Heart right ventricle (tissue), 16 donors: Measurements from ENCODE around the gene STARD8. TPM values are rescaled to one million over a fixed set of nuclear protein-coding genes. Genes with fewer than 3 reads are reported as not detected.

ENCODE experiments used
- ATAC-seq, 8 donors: fragments of 200-7000 bp; cut with Tn5 transposase; one replicate each; pipeline ENCODE4 v1.9.1; 2020; ENCODE audit warnings: mild to moderate bottlenecking in 8 of 8, moderate library complexity in 8 of 8, moderate number of reproducible peaks in 1 of 8
- DNase-seq, 2 donors: peaks; one replicate each; pipeline ENCODE4 v3.0.0-alpha.2; 2020
- H3K27ac ChIP-seq, 10 donors: fragments of 200-600 bp; sonication (generic) in 2 of 10; one replicate each; pipeline versions ENCODE4 v1.5.0 to v1.8.0; 2020 to 2022; ENCODE audit warnings: mild to moderate bottlenecking in 3 of 10
- H3K27me3 ChIP-seq, 7 donors: fragments of 200-600 bp; one replicate each; pipeline ENCODE4 v1.8.0; 2021 to 2022; ENCODE audit warnings: mild to moderate bottlenecking in 2 of 7
- H3K36me3 ChIP-seq, 9 donors: fragments of 200-600 bp; sonication (generic) in 1 of 9; one replicate each; pipeline versions ENCODE4 v1.5.0 to v1.8.0; 2020 to 2022; ENCODE audit warnings: mild to moderate bottlenecking in 2 of 9
- H3K4me1 ChIP-seq, 9 donors: fragments of 200-600 bp; sonication (generic) in 1 of 9; one replicate each; pipeline versions ENCODE4 v1.5.0 to v1.8.0; 2020 to 2022; ENCODE audit warnings: mild to moderate bottlenecking in 4 of 9
- H3K4me3 ChIP-seq, 10 donors: fragments of 200-600 bp; sonication (generic) in 2 of 10; one replicate each; pipeline versions ENCODE4 v1.5.0 to v1.8.0; 2020 to 2022; ENCODE audit warnings: mild to moderate bottlenecking in 7 of 10, moderate library complexity in 2 of 10
- H3K9me3 ChIP-seq, 11 donors: fragments of 200-600 bp in 10 of 11; sonication (generic) in 2 of 11; one replicate each; pipeline versions ENCODE4 v1.5.0 to v1.8.0; 2013 to 2022; ENCODE audit warnings: mild to moderate bottlenecking in 2 of 11, control low read depth in 1 of 11, moderate library complexity in 1 of 11
- WGBS, 2 donors: extraction: QIAGEN DNeasy Blood & Tissue Kit; methylation state at CpG; one replicate each; pipeline ENCODE4 v1.1.7; 2013; ENCODE audit warnings: inconsistent platforms in 1 of 2; 5-methylcytosine and 5-hydroxymethylcytosine counted together
- intact Hi-C, 10 donors: fragments of 100-400 bp; cut with DNase I; formaldehyde crosslinking; loops; one replicate each; pipeline versions ENCODE4 v1.11.1 to v1.14.2; 2022
- polyA plus RNA-seq, 2 donors: library from polyadenylated mRNA; stranded (reverse); fragments of 200-250 nt; gene quantifications; one replicate each; pipeline ENCODE4 v1.2.3, GENCODE V29; 2013
- total RNA-seq, 10 donors: library from RNA; stranded (reverse); fragmentation: NEBNext Ultra II Directional in 3 of 10; extraction: Animal tissue kit (Norgen Biotek cat#: 25700) in 3 of 10; gene quantifications; one replicate each; pipeline versions ENCODE4 v1.2.1 to v1.2.4, GENCODE V29; 2021 to 2023
- TF ChIP-seq, protein P1 (sequence below), 9 donors: fragments of 200-600 bp; sonication (generic) in 2 of 9; IDR thresholded peaks; one replicate each; pipeline versions ENCODE4 v1.5.0 to v1.8.0; 2021 to 2022; ENCODE audit warnings: antibody characterized with exemption in 9 of 9, mild to moderate bottlenecking in 5 of 9, moderate library complexity in 1 of 9
- donor health status: Arrhythmogenic right ventricular cardiomyopathy.
- donor health status: ischemic (EF 13 %, LVEDD 7.1; RV severe dilation, severe dysfunction).
- donor health status: healthy with polysubstance abuse.
- donor health status: DM: no; HTN: yes; CAD: no.
- donor health status: DM: no; HTN: no; CAD: no.
- donor health status: ischemic (EF 25% LVEDD 6.9; RV normal size, moderate dysfunction).
- donor health status: ischemic (EF 25% LVEDD 5.7; RV mildly dilated, moderate dysfunction).
- donor health status: healthy.
- donor health status: DM: yes; HTN: yes; CAD: no.
- donor health status: Ischemic cardiomyopathy.
- donor health status: ischemic (EF 35%, LVEDD 5.7; RV mildly dilated, moderate dysfunction).
- donor health status: nonischemic (EF 11% LVEDD 7.7; RV severe dilation, severe dysfunction).
- donor health status: DM: yes; HTN: yes; CAD: no.
- donor health status: PGD.
- donor health status: ischemic (EF 29% LVEDD 5.4; RV normal size, mild dysfunction).
- donor health status: nonischemic (EF 23%, LVEDD 6.1; RV moderate dilation, normal function).

STARD8 gene
- total and polyA plus RNA-seq, 12 donors: 4.7 to 11.7 (median 7.6) TPM

GRCh38 chrX:68698942-68699341 lies 51.5 kb downstream of the STARD8 start:
- no peak for ATAC-seq
- H3K9me3 ChIP-seq: no peaks in the 10 kb centered on the region
- peaks cover 0 to 18% (median 0%) of the 10 kb centered on the region in 7 donors for H3K27me3 ChIP-seq
- H3K4me3 ChIP-seq: no peak overlapping the region
- H3K36me3 ChIP-seq: no peaks in the 10 kb centered on the region
- no peak for DNase-seq
- intact Hi-C loops: no loop called here
- WGBS, 2 donors: 69 to 77% methylated on average over 2 of the region's 2 CpGs
- H3K27ac ChIP-seq: peak overlapping the region in 7 of 10 donors; percentile 29 to 94 (median 89)
- TF ChIP-seq, protein P1, sequence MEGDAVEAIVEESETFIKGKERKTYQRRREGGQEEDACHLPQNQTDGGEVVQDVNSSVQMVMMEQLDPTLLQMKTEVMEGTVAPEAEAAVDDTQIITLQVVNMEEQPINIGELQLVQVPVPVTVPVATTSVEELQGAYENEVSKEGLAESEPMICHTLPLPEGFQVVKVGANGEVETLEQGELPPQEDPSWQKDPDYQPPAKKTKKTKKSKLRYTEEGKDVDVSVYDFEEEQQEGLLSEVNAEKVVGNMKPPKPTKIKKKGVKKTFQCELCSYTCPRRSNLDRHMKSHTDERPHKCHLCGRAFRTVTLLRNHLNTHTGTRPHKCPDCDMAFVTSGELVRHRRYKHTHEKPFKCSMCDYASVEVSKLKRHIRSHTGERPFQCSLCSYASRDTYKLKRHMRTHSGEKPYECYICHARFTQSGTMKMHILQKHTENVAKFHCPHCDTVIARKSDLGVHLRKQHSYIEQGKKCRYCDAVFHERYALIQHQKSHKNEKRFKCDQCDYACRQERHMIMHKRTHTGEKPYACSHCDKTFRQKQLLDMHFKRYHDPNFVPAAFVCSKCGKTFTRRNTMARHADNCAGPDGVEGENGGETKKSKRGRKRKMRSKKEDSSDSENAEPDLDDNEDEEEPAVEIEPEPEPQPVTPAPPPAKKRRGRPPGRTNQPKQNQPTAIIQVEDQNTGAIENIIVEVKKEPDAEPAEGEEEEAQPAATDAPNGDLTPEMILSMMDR (IDR thresholded peaks at IDR 0.05): no peak
- peaks cover 0 to 74% (median 44%) of the 10 kb centered on the region in 9 donors for H3K4me1 ChIP-seq

DNA sequence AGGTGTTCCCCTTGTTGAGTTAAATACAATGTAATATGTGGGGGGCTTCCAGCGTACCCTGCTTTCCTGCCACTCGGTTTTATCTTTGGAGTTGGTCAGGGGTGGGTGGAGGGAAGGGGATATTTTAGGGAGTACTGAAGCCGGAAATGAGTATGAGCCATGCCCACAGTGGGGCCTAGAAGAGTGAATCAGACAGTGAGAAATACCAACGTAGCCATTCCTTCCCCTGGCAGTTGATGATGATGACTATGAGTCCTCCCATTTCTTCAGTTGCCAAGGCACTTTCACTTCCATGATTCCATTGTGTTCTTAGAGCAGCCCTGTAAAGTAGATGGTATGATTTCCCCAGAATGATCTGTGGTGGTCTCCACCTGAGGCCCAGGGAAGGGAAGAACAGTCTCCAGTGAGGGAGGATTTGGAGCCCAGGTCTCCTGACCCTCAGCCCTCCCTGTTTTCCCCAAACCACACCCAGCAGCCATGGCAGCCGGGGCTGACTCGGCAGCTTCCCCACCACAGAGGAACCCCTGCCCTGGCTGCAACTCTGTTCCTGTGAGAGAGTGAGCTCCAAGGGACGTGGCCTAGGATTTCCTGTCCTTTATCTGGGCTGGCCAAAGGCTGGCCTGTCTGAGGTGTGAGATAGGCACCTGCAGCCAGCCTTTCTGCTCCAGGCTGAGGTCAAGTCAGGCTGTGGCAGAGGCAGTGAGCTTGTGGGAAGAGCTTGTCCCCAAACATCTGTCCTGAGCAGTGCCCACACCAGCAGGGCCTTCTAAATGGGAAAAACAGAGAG lies 52.7 kb downstream of the STARD8 start:
- H3K9me3 ChIP-seq: no peaks in the 10 kb centered on the region
- H3K4me1 ChIP-seq: peaks cover 0 to 78% (median 48%) of the 10 kb centered on the region in 9 donors
- TF ChIP-seq, protein P1 (IDR thresholded peaks at IDR 0.05): no peak
- peak overlapping the region in 7 of 10 donors; percentile 29 to 94 (median 89) for H3K27ac ChIP-seq
- H3K27me3 ChIP-seq: peaks cover 0 to 16% (median 0%) of the 10 kb centered on the region in 7 donors
- ATAC-seq (peak in 4 of 8 donors; percentile 16 to 34 (median 25)), DNase-seq (no peak)
- peak overlapping the region in 1 of 10 donors; percentile 7 for H3K4me3 ChIP-seq
- intact Hi-C loops: loop anchor here in 2 of 10 donors (10.0 kb wide), 1 partner anchor 195 kb away; no protein-coding TSS in a partner anchor
- no peaks in the 10 kb centered on the region for H3K36me3 ChIP-seq
- WGBS, 2 donors: 42 to 45% methylated on average over 7 of the region's 7 CpGs

- intact Hi-C loops: loop anchor here in 2 of 10 donors (10.0 kb wide), 1 partner anchor 199 kb away; no protein-coding TSS in a partner anchor
These were observed 55.9 kb downstream of the STARD8 start for GRCh38 chrX:68703369-68703768.

DNA sequence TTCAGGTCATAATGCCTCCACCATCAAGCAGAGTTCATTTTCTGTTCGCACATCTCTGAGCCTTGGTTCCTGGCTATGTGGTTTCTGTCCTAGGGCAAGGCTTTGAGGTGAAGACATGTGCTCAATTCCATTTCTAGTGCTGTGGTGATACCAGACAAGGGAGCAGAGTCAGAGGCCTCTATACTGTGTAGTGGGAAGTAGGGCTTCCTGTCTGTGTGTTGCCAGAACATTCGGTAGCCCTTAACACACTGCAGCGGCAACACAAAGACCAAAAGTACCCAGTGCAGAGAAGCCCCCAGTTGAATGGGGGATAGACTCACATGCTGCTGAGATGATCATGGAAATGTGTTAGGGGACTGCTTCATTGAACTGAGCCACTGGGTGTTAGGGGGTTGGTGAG lies 56.4 kb downstream of the STARD8 start:
- DNase-seq (no peak), ATAC-seq (peak in 7 of 8 donors; percentile 3 to 66 (median 54))
- peaks cover 0 to 96% (median 60%) of the 10 kb centered on the region in 9 donors for H3K4me1 ChIP-seq
- no peak overlapping the region for H3K4me3 ChIP-seq
- intact Hi-C loops: loop anchor here in 2 of 10 donors (10.0 kb wide), 1 partner anchor 199 kb away; no protein-coding TSS in a partner anchor
- H3K36me3 ChIP-seq: no peaks in the 10 kb centered on the region
- peak overlapping the region in 8 of 10 donors; percentile 16 to 89 (median 60) for H3K27ac ChIP-seq
- peaks cover 0 to 16% (median 0%) of the 10 kb centered on the region in 7 donors for H3K27me3 ChIP-seq
- TF ChIP-seq, protein P1 (IDR thresholded peaks at IDR 0.05): no peak
- 41 to 57% methylated on average over 3 of the region's 3 CpGs for WGBS, 2 donors
- no peaks in the 10 kb centered on the region for H3K9me3 ChIP-seq

More at GRCh38 chrX:68703369-68703768, 55.9 kb downstream of the STARD8 start:
- Histone ChIP-seq H3K4me3 (no peak overlapping the region), H3K4me1 (peaks cover 0 to 96% (median 58%) of the 10 kb centered on the region in 9 donors), H3K36me3 (no peaks in the 10 kb centered on the region), H3K27ac (peak overlapping the region in 9 of 10 donors; percentile 34 to 89 (median 55)), H3K27me3 (peaks cover 0 to 16% (median 0%) of the 10 kb centered on the region in 7 donors), H3K9me3 (no peaks in the 10 kb centered on the region)
- peak; percentile 59 to 79 (median 72) for ATAC-seq
- DNase-seq: peak; percentile 34 to 48
- TF ChIP-seq, protein P1 (IDR thresholded peaks at IDR 0.05): no peak
- WGBS, 2 donors: 33 to 53% methylated on average over 5 of the region's 5 CpGs
